K562 (cell line): ENCODE results near the gene SETD7. TPM values are rescaled to one million over a fixed set of nuclear protein-coding genes. Genes with fewer than 3 reads are reported as not detected.

Experiments used
- ATAC-seq: fragments of 200-7000 bp; cut with Tn5 transposase; 3 replicates; pipeline ENCODE4 v1.9.1; 2020; ENCODE audit warnings: moderate library complexity
- BruUV-seq: library from RNA; stranded (reverse); fragments of 400-500 nt; replicated peaks from 2 replicates; lab custom pipeline; 2021; lab: Mats Ljungman, UMichigan
- CTCF ChIA-PET: fragments of 300-600 bp; formaldehyde crosslinking; extraction: SDS; loops from one replicate; lab custom pipeline; 2021; ENCODE audit warnings: low intra/inter-chr PET ratio; lab: Yijun Ruan, JAX
- POLR2A ChIA-PET: fragments of 300-600, 350-650 bp; sonication (Branson Sonifier 250); formaldehyde crosslinking; extraction: SDS; loops from one replicate; lab custom pipeline; 2021; ENCODE audit warnings: antibody characterized with exemption, inconsistent platforms; lab: Yijun Ruan, JAX
- DNase-seq, 4 experiments: peaks; one replicate each; pipeline versions ENCODE4 v3.0.0 to v3.0.0-alpha.2; 2011 to 2018; ENCODE audit warnings: low spot score in 3 of 4, mixed read lengths in 3 of 4; ENCODE audit errors: extremely low read depth in 1 of 4
- FAIRE-seq: peaks from 2 replicates; lab custom pipeline; 2011; peaks lifted over from hg19 to GRCh38; lab: Jason Lieb, UNC
- H2AFZ ChIP-seq: 2 replicates; pipeline ENCODE4 v1.6.0; 2011; ENCODE audit warnings: low read depth, low read length, control low read depth, inconsistent platforms
- H3K27ac ChIP-seq: fragments of 200-600 bp; 3 replicates; pipeline ENCODE4 v1.8.0; 2011; ENCODE audit warnings: low read depth, mild to moderate bottlenecking, control low read depth, inconsistent platforms, low read length, moderate library complexity, mixed read lengths; ENCODE audit errors: extremely low read depth
- H3K27me3 ChIP-seq, 2 experiments: fragments of 300-600 bp in 1 of 2; 2 replicates in 1 of 2; 3 replicates in 1 of 2; pipeline versions ENCODE4 v1.6.0 to v1.8.0; 2011; ENCODE audit warnings: inconsistent platforms in 2 of 2, low read length in 2 of 2, mild to moderate bottlenecking in 1 of 2, mixed read lengths in 1 of 2, moderate library complexity in 1 of 2; ENCODE audit not compliant: control insufficient read depth in 2 of 2, insufficient read depth in 2 of 2
- H3K36me3 ChIP-seq: fragments of 300-600 bp; 3 replicates; pipeline ENCODE4 v1.8.0; 2011; ENCODE audit warnings: mild to moderate bottlenecking, low read length, inconsistent platforms; ENCODE audit not compliant: control insufficient read depth, insufficient read depth
- H3K4me1 ChIP-seq, 2 experiments: fragments of 200-600 bp in 1 of 2; replicated peaks in 1 of 2; 2 replicates in 1 of 2; 3 replicates in 1 of 2; pipeline versions ENCODE4 v1.5.1 to v1.8.0; 2011; ENCODE audit warnings: inconsistent platforms in 2 of 2, low read length in 2 of 2, mild to moderate bottlenecking in 1 of 2, mixed read lengths in 1 of 2, moderate library complexity in 1 of 2; ENCODE audit not compliant: control insufficient read depth in 2 of 2, insufficient read depth in 2 of 2
- H3K4me2 ChIP-seq: 2 replicates; pipeline ENCODE4 v1.6.1; 2011; ENCODE audit warnings: low read length, control low read depth, inconsistent platforms, mixed read lengths; ENCODE audit not compliant: insufficient read depth
- H3K4me3 ChIP-seq: fragments of 200-600 bp; sonication (generic), shearing (Covaris generic); 2 replicates; pipeline ENCODE4 v1.5.1; 2016; ENCODE audit warnings: control low read depth, inconsistent platforms
- H3K79me2 ChIP-seq: fragments of 200-600 bp; 3 replicates; pipeline ENCODE4 v1.8.0; 2011; ENCODE audit warnings: low read length, inconsistent platforms; ENCODE audit not compliant: control insufficient read depth, insufficient read depth
- H3K9ac ChIP-seq, 2 experiments: 2 replicates each; pipeline versions ENCODE4 v1.6.0 to v1.6.1; 2011; ENCODE audit warnings: low read depth in 2 of 2, low read length in 2 of 2, control low read depth in 1 of 2, inconsistent platforms in 1 of 2, mild to moderate bottlenecking in 1 of 2, mixed read lengths in 1 of 2; ENCODE audit not compliant: insufficient read depth in 1 of 2
- H3K9me1 ChIP-seq: one replicate; pipeline ENCODE4 v1.6.0; 2011; ENCODE audit warnings: inconsistent platforms, mild to moderate bottlenecking, low read length, moderate library complexity; ENCODE audit not compliant: control insufficient read depth, insufficient read depth
- H3K9me3 ChIP-seq: replicated peaks from 2 replicates; pipeline ENCODE4 v1.5.1; 2011; ENCODE audit warnings: low read depth, low read length, inconsistent platforms; ENCODE audit not compliant: control insufficient read depth, insufficient read depth
- H4K20me1 ChIP-seq: replicated peaks from 2 replicates; pipeline ENCODE4 v1.6.1; 2011; ENCODE audit warnings: low read length, inconsistent platforms, mixed read lengths; ENCODE audit not compliant: control insufficient read depth, insufficient read depth
- ARID2 ChIP-seq: fragments of 450-650 bp; IDR thresholded peaks from 2 replicates; pipeline ENCODE4 v1.6.1; 2017; ENCODE audit warnings: antibody characterized with exemption, mild to moderate bottlenecking
- ARNT ChIP-seq, 2 experiments: fragments of 450-650 bp; IDR thresholded peaks; 2 replicates each; pipeline ENCODE4 v1.6.1; 2016; ENCODE audit warnings: mild to moderate bottlenecking in 1 of 2
- GTF2E2 ChIP-seq: fragments of 200-800 bp; sonication (Bioruptor generic); IDR thresholded peaks from 2 replicates; pipeline ENCODE4 v1.6.1; 2016; ENCODE audit warnings: missing genetic modification characterization, missing compliant biosample characterization
- MEF2D ChIP-seq: conservative IDR thresholded peaks from 2 replicates; pipeline ENCODE4 v1.6.1; 2016; ENCODE audit warnings: low read depth, missing genetic modification characterization, missing compliant biosample characterization
- SIRT6 ChIP-seq: IDR thresholded peaks from one replicate; pipeline ENCODE4 v1.6.1; 2012; ENCODE audit warnings: low read depth, mild to moderate bottlenecking, control low read depth, inconsistent platforms, low read length, moderate library complexity
- TFE3 ChIP-seq: fragments of 450-650 bp; formaldehyde crosslinking; IDR thresholded peaks from 2 replicates; pipeline ENCODE4 v1.4.0; 2020; ENCODE audit warnings: mild to moderate bottlenecking, mixed read lengths
- ZNF583 ChIP-seq: fragments of 250-450 bp; sonication (Bioruptor Pico); IDR thresholded peaks from 2 replicates; pipeline ENCODE4 v1.4.0; 2020
- WGBS: fragments of 100-300 bp; shearing (Covaris generic); methylation state at CpG from one replicate; pipeline ENCODE4 v1.1.6; 2016; ENCODE audit warnings: low coverage, mixed read lengths; ENCODE audit not compliant: insufficient coverage; ENCODE audit errors: missing lambda C conversion rate; 5-methylcytosine and 5-hydroxymethylcytosine counted together
- in situ Hi-C: fragments of 300-500 bp; cut with MboI; formaldehyde crosslinking; loops from 4 replicates; pipeline ENCODE4 v1.15.0; 2018; ENCODE audit warnings: inconsistent platforms, mixed read lengths
- intact Hi-C: fragments of 100-400 bp; cut with micrococcal nuclease; formaldehyde crosslinking; loops from 2 replicates; pipeline ENCODE4 v1.14.2; 2022
- polyA plus RNA-seq, 8 experiments: library from polyadenylated mRNA; depleted of rRNA in 4 of 8; stranded (reverse) in 5 of 8; unstranded in 3 of 8; fragments of >200 nt; fragmentation: Nextera tagmentation in 2 of 8; fragmentation: Illumina TruSeq in 1 of 8; extraction: Ambion mirVana in 2 of 8; extraction: Trizol in 1 of 8; gene quantifications; 2 replicates each; pipeline versions ENCODE4 v1.2.1 to v1.2.3, GENCODE V29; 2011 to 2014; ENCODE audit warnings: inconsistent platforms in 1 of 8, missing spikeins in 1 of 8
- total RNA-seq, 7 experiments: library from RNA; depleted of rRNA in 6 of 7; stranded (reverse); fragments of >200 nt in 6 of 7; fragmentation: Illumina TruSeq in 2 of 7; extraction: Trizol in 2 of 7; gene quantifications; 2 replicates each; pipeline versions ENCODE4 v1.2.1 to v1.2.3, GENCODE V29; 2011 to 2021; ENCODE audit warnings: low replicate concordance in 1 of 7

SETD7 gene
- total and polyA plus RNA-seq, 9 of the 15 experiments (the other 6 are each of a cell fraction or from before 2014, with no cell fraction given), result 0.37 to 2.4 (median 1.7) TPM

GRCh38 chr4:139559089-139559479 lies 3.1 kb upstream of the SETD7 start:
- CTCF ChIA-PET, result no interaction called here
- in situ Hi-C loops, result no loop called here
- Histone ChIP-seq H3K9ac (no peak overlapping the region), H3K36me3 (no peaks in the 10 kb centered on the region), H3K79me2 (no peaks in the 10 kb centered on the region), H3K9me1 (no peaks in the 10 kb centered on the region), H3K4me1 (peaks cover 4 to 23% of the 10 kb centered on the region in 2 experiments; a peak in 3 of 5 replicates), H3K4me2 (no peak overlapping the region), H2AFZ (no peak overlapping the region), H3K9me3 (no peaks in the 10 kb centered on the region), H3K27ac (no peak overlapping the region), H4K20me1 (0 out of 2 replicates have a peak, but pooled peaks cover 2% of the 10 kb centered on the region), H3K4me3 (no peak overlapping the region), H3K27me3 (peaks cover 44 to 51% of the 10 kb centered on the region in 2 experiments)
- DNase-seq, result no peak
- no peak for TF ChIP-seq TFE3 (CRISPR knock-in tag)
- no peak for TF ChIP-seq MEF2D
- TF ChIP-seq GTF2E2, result no peak
- TF ChIP-seq SIRT6, result no peak
- TF ChIP-seq ZNF583 (CRISPR knock-in tag), result no peak
- TF ChIP-seq ARNT (IDR thresholded peaks at IDR 0.05), result no peak
- TF ChIP-seq ARID2, result no peak
- no TSS peak for BruUV-seq
- no peak for ATAC-seq
- WGBS, result 7% methylated on average over 5 of the region's 5 CpGs
- intact Hi-C loops, result no loop called here
- no peak for FAIRE-seq
- POLR2A ChIA-PET, result interaction anchor here (0.6 to 1.1 kb wide), 2 partner anchors 10 to 412 kb away, joined by 3 to 5 read pairs; no protein-coding TSS in a partner anchor
